Measurements from ENCODE around the gene PLA2G12A.

PLA2G12A gene

DNA sequence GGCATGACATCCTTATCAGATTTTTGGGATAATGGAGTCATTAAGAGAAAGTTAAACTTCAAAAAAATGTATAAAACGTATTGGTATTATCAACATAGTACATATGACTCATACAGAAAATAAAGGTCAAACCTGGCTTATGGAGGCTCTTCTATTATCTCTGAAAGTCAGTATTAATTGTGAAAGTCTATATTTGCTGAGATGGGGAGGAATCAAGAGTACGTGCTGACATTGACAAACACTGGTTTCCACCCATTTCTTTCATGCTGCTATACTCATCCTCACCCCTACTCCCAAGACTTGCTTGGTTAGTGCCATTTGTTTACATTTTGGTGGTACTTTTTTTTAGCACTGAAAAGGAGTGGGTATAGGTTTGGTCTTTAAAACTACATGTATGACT lies 30.8 kb upstream of the PLA2G12A start:
- no peaks in the 10 kb centered on the region for H3K36me3 ChIP-seq (replicated peaks; ENCODE audit: insufficient read depth, low read length)
- TF ChIP-seq EZH2phosphoT487 (IDR thresholded peaks at IDR 0.05; ENCODE audit: low read length) (no peak), EZH2 (optimal IDR thresholded peaks at IDR 0.05; ENCODE audit: low read depth, low read length) (no peak)
- TF ChIP-seq, protein P1, sequence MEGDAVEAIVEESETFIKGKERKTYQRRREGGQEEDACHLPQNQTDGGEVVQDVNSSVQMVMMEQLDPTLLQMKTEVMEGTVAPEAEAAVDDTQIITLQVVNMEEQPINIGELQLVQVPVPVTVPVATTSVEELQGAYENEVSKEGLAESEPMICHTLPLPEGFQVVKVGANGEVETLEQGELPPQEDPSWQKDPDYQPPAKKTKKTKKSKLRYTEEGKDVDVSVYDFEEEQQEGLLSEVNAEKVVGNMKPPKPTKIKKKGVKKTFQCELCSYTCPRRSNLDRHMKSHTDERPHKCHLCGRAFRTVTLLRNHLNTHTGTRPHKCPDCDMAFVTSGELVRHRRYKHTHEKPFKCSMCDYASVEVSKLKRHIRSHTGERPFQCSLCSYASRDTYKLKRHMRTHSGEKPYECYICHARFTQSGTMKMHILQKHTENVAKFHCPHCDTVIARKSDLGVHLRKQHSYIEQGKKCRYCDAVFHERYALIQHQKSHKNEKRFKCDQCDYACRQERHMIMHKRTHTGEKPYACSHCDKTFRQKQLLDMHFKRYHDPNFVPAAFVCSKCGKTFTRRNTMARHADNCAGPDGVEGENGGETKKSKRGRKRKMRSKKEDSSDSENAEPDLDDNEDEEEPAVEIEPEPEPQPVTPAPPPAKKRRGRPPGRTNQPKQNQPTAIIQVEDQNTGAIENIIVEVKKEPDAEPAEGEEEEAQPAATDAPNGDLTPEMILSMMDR (IDR thresholded peaks at IDR 0.05; ENCODE audit: low read length) = no peak
- H4K20me1 ChIP-seq (ENCODE audit: insufficient read depth, low read length) = no peaks in the 10 kb centered on the region
- H2AFZ ChIP-seq (ENCODE audit: low read length) = no peak overlapping the region
- no peaks in the 10 kb centered on the region for H3F3A ChIP-seq (ENCODE audit: insufficient read depth, low read length)
- no peaks in the 10 kb centered on the region for H3K27me3 ChIP-seq (replicated peaks; ENCODE audit: insufficient read depth, low read length)
- no peaks in the 10 kb centered on the region for H3K79me2 ChIP-seq (ENCODE audit: low read length)
- no peak overlapping the region for H3K9ac ChIP-seq (ENCODE audit: low read length)
- no peak overlapping the region for H3K4me3 ChIP-seq (ENCODE audit: low read length)
- no peak for DNase-seq
- no peaks in the 10 kb centered on the region for H3K4me1 ChIP-seq (ENCODE audit: low read length)
- H3K9me3 ChIP-seq (replicated peaks; ENCODE audit: insufficient read depth, low read length) = no peaks in the 10 kb centered on the region
- no peak overlapping the region for H3K27ac ChIP-seq (ENCODE audit: low read length)
- no peaks in the 10 kb centered on the region for H3K9me2 ChIP-seq (replicated peaks; ENCODE audit: insufficient read depth, low read length)
- no peak overlapping the region for H3K4me2 ChIP-seq (ENCODE audit: low read depth, low read length)

DNA sequence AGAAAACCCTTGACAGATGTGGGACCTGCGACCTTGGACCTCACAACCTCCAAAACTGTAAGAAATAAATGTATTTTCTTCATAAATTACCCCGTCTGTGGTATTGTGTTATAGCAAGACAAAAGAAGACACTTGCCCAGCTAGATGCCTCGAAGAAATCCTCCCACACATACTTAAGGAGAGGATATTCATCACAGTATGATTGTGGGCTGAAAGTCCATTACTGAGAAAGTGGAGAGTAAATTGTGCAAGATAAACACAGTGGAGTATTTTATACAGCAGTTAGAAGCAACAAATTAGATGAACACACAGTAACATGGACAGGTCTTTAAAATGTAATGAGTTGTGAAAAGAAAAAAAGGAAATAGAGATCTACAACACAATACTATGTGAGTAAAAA lies 25.8 kb upstream of the PLA2G12A start:
- Histone ChIP-seq H3K9me3 (replicated peaks; ENCODE audit: insufficient read depth, low read length) (no peaks in the 10 kb centered on the region), H3K4me3 (ENCODE audit: low read length) (no peak overlapping the region), H3K4me2 (ENCODE audit: low read depth, low read length) (no peak overlapping the region), H3K36me3 (replicated peaks; ENCODE audit: insufficient read depth, low read length) (no peaks in the 10 kb centered on the region), H3K4me1 (ENCODE audit: low read length) (no peaks in the 10 kb centered on the region), H3K27me3 (replicated peaks; ENCODE audit: insufficient read depth, low read length) (no peaks in the 10 kb centered on the region), H2AFZ (ENCODE audit: low read length) (no peak overlapping the region), H3K79me2 (ENCODE audit: low read length) (no peaks in the 10 kb centered on the region), H3F3A (ENCODE audit: insufficient read depth, low read length) (no peaks in the 10 kb centered on the region), H4K20me1 (ENCODE audit: insufficient read depth, low read length) (no peaks in the 10 kb centered on the region), H3K9me2 (replicated peaks; ENCODE audit: insufficient read depth, low read length) (no peaks in the 10 kb centered on the region), H3K27ac (ENCODE audit: low read length) (no peak overlapping the region), H3K9ac (ENCODE audit: low read length) (no peak overlapping the region)
- DNase-seq = no peak
- TF ChIP-seq, protein P1 (IDR thresholded peaks at IDR 0.05; ENCODE audit: low read length) = no peak
- no peak for TF ChIP-seq EZH2 (optimal IDR thresholded peaks at IDR 0.05; ENCODE audit: low read depth, low read length)
- no peak for TF ChIP-seq EZH2phosphoT487 (IDR thresholded peaks at IDR 0.05; ENCODE audit: low read length)

DNA sequence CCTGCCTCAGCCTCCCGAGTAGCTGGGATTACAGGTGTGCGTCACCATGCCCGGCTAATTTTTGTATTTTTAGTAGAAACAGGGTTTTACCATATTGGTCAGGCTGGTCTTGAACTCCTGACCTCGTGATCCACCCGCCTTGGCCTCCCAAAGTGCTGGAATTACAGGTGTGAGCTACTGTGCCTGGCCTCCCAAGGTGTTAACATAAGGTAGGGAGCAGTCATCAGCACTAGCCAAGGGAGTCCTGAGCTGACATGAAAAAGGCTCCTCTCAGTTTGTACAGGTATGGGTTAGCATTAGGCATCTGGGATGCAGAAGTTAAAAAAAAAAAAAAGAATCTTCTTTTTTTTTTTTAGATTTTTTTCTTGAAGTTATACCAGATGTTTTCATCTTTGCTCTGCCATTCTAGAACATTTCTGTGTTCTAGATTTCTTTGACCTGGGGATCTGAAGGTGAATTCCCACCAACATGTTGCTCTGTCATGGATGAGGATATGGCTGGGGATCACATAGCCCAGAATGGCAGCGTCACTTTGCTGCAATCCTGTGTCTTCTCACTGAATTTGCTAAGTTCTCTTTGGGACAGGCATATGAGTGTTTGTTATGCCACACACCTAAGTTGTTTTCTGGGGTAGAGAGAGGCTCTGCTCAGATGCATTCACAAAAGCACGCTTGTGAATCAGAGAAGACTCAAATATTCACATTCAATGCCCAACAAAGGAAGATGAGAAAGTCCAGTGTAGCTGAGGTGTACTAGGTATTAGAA lies 24.4 kb upstream of the PLA2G12A start:
- Histone ChIP-seq H3K79me2 (ENCODE audit: low read length) (no peaks in the 10 kb centered on the region), H3K36me3 (replicated peaks; ENCODE audit: insufficient read depth, low read length) (no peaks in the 10 kb centered on the region), H3K4me1 (ENCODE audit: low read length) (no peaks in the 10 kb centered on the region), H3K9ac (ENCODE audit: low read length) (no peak overlapping the region), H4K20me1 (ENCODE audit: insufficient read depth, low read length) (no peaks in the 10 kb centered on the region), H3K4me2 (ENCODE audit: low read depth, low read length) (no peak overlapping the region), H3K9me2 (replicated peaks; ENCODE audit: insufficient read depth, low read length) (no peaks in the 10 kb centered on the region), H3K27ac (ENCODE audit: low read length) (no peak overlapping the region), H3K27me3 (replicated peaks; ENCODE audit: insufficient read depth, low read length) (no peaks in the 10 kb centered on the region), H3F3A (ENCODE audit: insufficient read depth, low read length) (no peaks in the 10 kb centered on the region), H2AFZ (ENCODE audit: low read length) (0 out of 2 replicates have a peak overlapping the region, but pooled peaks have one; percentile 16), H3K4me3 (ENCODE audit: low read length) (no peak overlapping the region), H3K9me3 (replicated peaks; ENCODE audit: insufficient read depth, low read length) (no peaks in the 10 kb centered on the region)
- no peak for DNase-seq
- TF ChIP-seq, protein P1 (IDR thresholded peaks at IDR 0.05; ENCODE audit: low read length) = no peak
- TF ChIP-seq EZH2 (optimal IDR thresholded peaks at IDR 0.05; ENCODE audit: low read depth, low read length) (no peak), EZH2phosphoT487 (IDR thresholded peaks at IDR 0.05; ENCODE audit: low read length) (no peak)
